Activated T-cell treated with anti-CD3 and anti-CD28 coated beads, Interleukin-2, amount 50 U/mL, for 72 hours (primary cell): Measurements from ENCODE around the gene TM9SF2. TPM values are rescaled to one million over a fixed set of nuclear protein-coding genes. Genes with fewer than 3 reads are reported as not detected.
A peak's percentile ranks its signal among the peaks of the same experiment; 100 is the strongest.
"Not testable (repeated sequence)": the region's sequence is repeated elsewhere in the genome, so short reads cannot be mapped to it uniquely, and the experiment has no call there.

Source experiments
- ATAC-seq, 2 donors: fragments of 150-1000 bp; cut with Tn5 transposase; replicated peaks in 1 of 2; 2 replicates each; pipeline ENCODE4 v1.10.0; 2021; ENCODE audit warnings: moderate library complexity in 2 of 2, mild to moderate bottlenecking in 1 of 2
- DNase-seq, 2 donors: peaks; one replicate each; pipeline ENCODE4 v3.0.0; 2021 to 2022; ENCODE audit warnings: mixed read lengths in 1 of 2
- H3K27ac Mint-ChIP-seq: one replicate; pipeline ENCODE4 v1.8.0; 2022; ENCODE audit warnings: mild to moderate bottlenecking, moderate library complexity, mixed read lengths
- H3K27me3 Mint-ChIP-seq: one replicate; pipeline ENCODE4 v1.8.0; 2022; ENCODE audit warnings: low read depth, mixed read lengths
- H3K36me3 Mint-ChIP-seq, 2 donors: one replicate each; pipeline ENCODE4 v1.8.0; 2022; ENCODE audit warnings: mixed read lengths in 2 of 2, mild to moderate bottlenecking in 1 of 2; ENCODE audit not compliant: insufficient read depth in 2 of 2
- H3K4me1 Mint-ChIP-seq: one replicate; pipeline ENCODE4 v1.8.0; 2022; ENCODE audit warnings: low read depth, mixed read lengths
- H3K4me3 Mint-ChIP-seq, 2 donors: one replicate each; pipeline ENCODE4 v1.8.0; 2022; ENCODE audit warnings: mild to moderate bottlenecking in 2 of 2, mixed read lengths in 2 of 2, moderate library complexity in 2 of 2
- H3K9me3 Mint-ChIP-seq, 2 donors: one replicate each; pipeline ENCODE4 v1.8.0; 2022; ENCODE audit warnings: mixed read lengths in 2 of 2
- total RNA-seq, 2 donors: library from RNA; stranded (reverse); gene quantifications; one replicate each; pipeline ENCODE4 v1.2.3, GENCODE V29; 2022

The TM9SF2 gene, protein sequence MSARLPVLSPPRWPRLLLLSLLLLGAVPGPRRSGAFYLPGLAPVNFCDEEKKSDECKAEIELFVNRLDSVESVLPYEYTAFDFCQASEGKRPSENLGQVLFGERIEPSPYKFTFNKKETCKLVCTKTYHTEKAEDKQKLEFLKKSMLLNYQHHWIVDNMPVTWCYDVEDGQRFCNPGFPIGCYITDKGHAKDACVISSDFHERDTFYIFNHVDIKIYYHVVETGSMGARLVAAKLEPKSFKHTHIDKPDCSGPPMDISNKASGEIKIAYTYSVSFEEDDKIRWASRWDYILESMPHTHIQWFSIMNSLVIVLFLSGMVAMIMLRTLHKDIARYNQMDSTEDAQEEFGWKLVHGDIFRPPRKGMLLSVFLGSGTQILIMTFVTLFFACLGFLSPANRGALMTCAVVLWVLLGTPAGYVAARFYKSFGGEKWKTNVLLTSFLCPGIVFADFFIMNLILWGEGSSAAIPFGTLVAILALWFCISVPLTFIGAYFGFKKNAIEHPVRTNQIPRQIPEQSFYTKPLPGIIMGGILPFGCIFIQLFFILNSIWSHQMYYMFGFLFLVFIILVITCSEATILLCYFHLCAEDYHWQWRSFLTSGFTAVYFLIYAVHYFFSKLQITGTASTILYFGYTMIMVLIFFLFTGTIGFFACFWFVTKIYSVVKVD
- total RNA-seq = 10 to 100 TPM; 56.8 to 77.2 TPM

DNA sequence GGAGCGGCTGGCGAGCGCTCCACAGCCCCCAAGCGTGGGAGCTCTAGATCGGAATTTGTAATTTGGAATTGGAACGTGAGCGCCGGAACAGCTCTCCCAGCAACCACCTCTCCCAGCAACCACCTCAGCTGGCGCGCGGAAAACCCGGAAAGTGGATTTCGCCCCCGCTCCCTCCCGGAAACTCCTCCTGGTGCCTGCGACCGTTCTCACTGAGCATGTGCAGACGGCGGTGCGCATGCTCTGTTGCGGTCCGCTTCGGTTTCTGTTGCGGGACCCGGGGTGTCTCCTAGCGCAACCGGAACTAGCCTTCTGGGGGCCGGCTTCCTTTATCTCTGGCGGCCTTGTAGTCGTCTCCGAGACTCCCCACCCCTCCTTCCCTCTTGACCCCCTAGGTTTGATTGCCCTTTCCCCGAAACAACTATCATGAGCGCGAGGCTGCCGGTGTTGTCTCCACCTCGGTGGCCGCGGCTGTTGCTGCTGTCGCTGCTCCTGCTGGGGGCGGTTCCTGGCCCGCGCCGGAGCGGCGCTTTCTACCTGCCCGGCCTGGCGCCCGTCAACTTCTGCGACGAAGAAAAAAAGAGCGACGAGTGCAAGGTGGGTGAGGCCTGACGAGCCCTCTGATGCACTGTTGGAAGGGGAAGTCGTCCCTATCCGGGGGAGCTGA lies at the start of gene TM9SF2:
TM9SF2 (plus strand) TSS at position 289 of the 664 bp plus-strand sequence; CDS start at position 424, 135 bp downstream.
- ATAC-seq (peak; percentile 63), DNase-seq (peak; percentile 96 to 97)
- Mint-ChIP-seq H3K27ac (peak within 1 kb of the TSS; percentile 95), H3K9me3 (peaks cover 0 to 5% of the 10 kb centered on the region in 2 donors), H3K27me3 (no peaks in the 10 kb centered on the region), H3K4me1 (peaks cover 79% of the 10 kb centered on the region), H3K4me3 (peak within 1 kb of the TSS; percentile 89 to 98), H3K36me3 (peaks cover 8 to 10% of the 10 kb centered on the region in 2 donors)

DNA sequence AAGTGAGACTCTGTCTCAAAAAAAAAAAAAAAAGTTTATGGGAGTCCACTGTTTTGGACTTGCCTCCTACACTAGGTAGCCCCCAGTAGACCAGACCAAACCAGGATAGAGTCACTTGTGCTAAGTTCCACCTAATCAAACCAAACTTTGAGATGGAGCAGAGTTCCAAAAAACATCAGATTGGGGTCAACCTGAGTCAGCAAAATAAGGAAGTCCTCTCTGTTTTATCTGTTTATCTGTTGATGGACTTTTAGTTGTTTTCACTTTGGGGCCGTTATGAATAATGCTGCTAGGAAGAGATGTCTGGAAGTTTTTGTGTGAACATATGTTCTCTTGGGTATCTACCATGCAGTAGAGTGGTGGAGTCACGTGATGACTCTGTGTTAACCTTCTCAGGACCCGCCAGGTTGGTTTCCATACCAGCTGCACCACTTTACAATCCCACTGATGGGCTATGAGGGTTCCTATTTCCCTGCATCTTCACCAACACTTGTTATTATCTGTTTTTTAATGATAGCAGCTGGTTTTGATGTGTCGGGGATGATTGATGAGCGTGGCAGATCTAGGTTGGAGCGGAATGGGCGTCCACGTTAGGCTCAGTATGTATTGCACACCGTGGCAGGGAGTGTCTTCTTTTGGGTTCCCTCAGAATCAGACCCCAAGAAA lies 46.6 kb upstream of the TM9SF2 start:
- no peak for ATAC-seq
- Mint-ChIP-seq H3K36me3 (peaks cover 0 to 4% of the 10 kb centered on the region in 2 donors), H3K27ac (no peak overlapping the region), H3K4me3 (no peak overlapping the region), H3K4me1 (peaks cover 24% of the 10 kb centered on the region), H3K27me3 (peaks cover 7% of the 10 kb centered on the region), H3K9me3 (peaks cover 5 to 6% of the 10 kb centered on the region in 2 donors)
- DNase-seq = no peak

DNA sequence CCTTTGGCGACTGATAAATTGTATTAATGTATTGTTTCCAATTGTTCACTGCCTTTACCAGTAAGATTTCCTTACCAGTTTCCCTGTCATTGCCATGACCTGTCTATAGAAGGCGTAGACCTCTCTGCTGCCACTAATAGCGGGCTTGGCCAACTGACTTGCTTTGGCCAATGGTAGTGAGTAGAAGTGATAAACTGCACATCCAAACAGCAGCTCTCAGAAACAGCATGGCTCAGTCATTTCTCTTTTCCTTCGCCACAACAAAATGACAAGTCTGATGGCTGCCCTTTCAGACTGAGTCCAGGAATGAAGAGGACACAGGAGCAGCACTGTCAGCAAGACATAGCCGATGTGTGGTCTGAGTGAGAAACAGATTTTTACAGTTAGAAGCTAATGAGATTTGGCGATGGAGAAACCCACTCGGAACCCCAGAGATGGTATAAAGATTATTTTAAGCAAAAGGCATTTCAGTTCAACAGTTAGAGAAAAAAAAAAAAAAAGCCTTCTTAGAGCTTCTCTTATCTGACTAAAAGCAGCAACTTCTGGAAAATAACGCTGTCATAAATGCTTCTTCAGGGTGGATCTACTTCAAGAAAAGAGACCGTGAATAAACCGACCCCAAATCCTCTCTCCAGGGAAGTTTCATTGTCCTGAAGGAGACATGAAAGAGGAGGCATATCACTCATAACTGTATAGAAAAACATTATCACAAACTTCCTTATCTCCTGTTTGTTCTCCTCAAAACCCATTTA lies 42.0 kb upstream of the TM9SF2 start:
- DNase-seq (peak in 1 of 2 donors; percentile 29), ATAC-seq (peak; percentile 64 to 92)
- peaks cover 0 to 2% of the 10 kb centered on the region in 2 donors for H3K36me3 Mint-ChIP-seq
- peak overlapping the region in 1 of 2 donors; percentile 50 for H3K4me3 Mint-ChIP-seq
- no peaks in the 10 kb centered on the region for H3K27me3 Mint-ChIP-seq
- H3K4me1 Mint-ChIP-seq = peaks cover 31% of the 10 kb centered on the region
- peaks cover 5 to 6% of the 10 kb centered on the region in 2 donors for H3K9me3 Mint-ChIP-seq
- peak overlapping the region; percentile 67 for H3K27ac Mint-ChIP-seq

DNA sequence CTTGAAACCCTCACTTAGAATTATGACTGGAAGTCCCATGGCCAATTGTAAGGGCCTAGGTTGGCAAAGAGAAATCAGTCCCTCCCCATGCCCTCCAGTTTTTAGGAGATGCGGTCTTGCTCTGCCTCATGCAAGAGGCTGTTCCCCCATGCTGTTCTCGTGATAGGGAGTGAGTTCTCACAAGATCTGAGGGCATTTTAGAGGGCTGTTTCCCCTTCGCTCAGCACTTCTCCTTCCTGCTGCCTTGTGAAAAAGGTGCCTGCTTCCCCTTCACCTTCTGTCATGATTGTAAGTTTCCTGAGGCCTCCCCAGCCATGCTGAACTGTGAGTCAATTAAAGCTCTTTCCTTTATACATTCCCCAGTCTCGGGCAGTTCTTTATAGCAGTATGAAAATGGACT lies 40.5 kb upstream of the TM9SF2 start:
- Mint-ChIP-seq H3K27ac (peak overlapping the region; percentile 30), H3K4me1 (peaks cover 45% of the 10 kb centered on the region), H3K4me3 (peak overlapping the region in 1 of 2 donors; percentile 36)
- H3K36me3 Mint-ChIP-seq, DNase-seq, H3K27me3 Mint-ChIP-seq, ATAC-seq, H3K9me3 Mint-ChIP-seq: not testable (repeated sequence)

DNA sequence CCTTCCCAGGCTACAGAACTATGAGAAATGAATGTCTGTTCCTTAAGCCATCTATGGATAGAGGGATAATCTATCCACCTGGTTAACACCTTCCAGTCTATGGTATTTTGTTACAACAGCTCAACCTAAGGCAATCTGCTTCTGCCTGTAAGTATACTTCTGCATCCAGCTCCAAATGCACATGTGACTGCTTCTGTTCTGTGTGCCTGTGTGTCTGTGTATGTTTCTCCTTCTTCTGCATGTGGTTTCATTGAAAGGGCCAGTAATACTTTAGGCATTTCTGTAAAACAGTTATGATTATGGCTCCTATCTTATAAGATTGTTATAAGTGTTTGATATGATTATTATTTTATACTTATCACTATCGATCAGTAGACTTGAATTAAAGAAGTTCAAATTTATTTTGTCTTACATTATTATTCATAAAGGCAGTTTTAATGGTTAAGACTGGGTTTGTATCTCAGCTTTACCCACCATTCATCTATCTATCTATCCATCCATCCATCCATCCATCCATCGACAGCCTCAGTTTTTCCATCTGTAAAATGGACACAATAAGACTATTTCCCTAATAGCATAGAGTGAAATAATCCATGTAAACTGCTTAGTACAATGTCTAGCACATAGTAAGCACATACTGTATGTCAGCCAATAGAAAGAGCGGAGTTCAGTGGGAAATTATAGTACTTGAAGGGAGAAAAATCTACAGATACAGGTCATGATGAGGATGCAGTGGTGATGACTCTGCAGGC lies 37.5 kb upstream of the TM9SF2 start:
- H3K27me3 Mint-ChIP-seq = peaks cover 2% of the 10 kb centered on the region
- DNase-seq (no peak), ATAC-seq (no peak)
- H3K36me3 Mint-ChIP-seq = peaks cover 0 to 5% of the 10 kb centered on the region in 2 donors
- H3K9me3 Mint-ChIP-seq = no peaks in the 10 kb centered on the region
- H3K4me1 Mint-ChIP-seq = peaks cover 52% of the 10 kb centered on the region
- H3K27ac Mint-ChIP-seq = peak overlapping the region; percentile 96
- H3K4me3 Mint-ChIP-seq = peak overlapping the region; percentile 71 to 82

DNA sequence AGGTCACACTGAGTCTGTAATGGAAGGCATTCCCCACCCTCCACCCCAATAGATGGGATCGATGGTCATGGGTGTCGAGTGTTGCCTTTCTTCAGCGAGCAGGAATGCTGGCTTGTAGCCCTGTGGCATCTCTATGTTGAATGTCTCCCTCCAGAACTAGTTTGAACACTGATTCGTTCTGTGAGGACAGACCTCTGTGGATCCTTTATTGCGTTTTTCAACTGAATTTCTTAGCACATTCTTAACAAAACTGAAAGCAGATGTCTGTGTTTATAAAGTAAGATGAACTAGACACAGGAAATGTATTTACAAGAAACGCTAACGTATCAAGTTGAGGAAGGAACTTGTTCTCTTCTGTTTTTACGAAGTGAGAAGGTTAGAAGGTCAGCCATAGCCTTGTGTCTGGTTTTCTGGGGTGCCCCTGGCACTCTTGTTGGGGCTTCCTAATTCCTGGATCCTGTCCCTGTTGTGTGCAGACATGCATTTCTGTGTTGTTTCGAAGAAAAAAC lies 36.8 kb upstream of the TM9SF2 start:
- H3K27me3 Mint-ChIP-seq = peaks cover 9% of the 10 kb centered on the region
- H3K9me3 Mint-ChIP-seq = peaks cover 0 to 4% of the 10 kb centered on the region in 2 donors
- ATAC-seq (peak; percentile 72 to 82), DNase-seq (no peak)
- H3K4me1 Mint-ChIP-seq = peaks cover 49% of the 10 kb centered on the region
- peak overlapping the region; percentile 71 to 82 for H3K4me3 Mint-ChIP-seq
- peak overlapping the region; percentile 96 for H3K27ac Mint-ChIP-seq
- H3K36me3 Mint-ChIP-seq = peaks cover 2 to 5% of the 10 kb centered on the region in 2 donors

DNA sequence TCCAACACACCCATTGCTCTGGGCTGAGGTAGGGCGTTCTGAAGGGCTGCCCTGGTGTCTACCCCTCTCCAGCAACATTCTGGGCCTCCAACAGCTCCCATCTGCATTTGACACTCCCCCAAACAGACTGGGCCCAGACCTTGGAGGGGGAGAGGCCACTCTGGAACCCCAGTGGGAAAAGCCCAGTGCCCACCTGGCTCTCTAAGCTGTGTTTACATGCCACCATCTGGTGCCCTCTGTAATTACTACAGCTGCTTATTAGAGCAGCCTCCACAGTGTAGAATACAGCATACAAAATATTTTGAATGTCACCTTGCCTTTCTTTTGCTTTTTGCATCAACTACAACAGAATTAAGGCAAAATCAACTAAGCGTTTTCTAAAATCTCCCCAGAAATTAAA lies 35.8 kb upstream of the TM9SF2 start:
- H3K27me3 Mint-ChIP-seq = peaks cover 10% of the 10 kb centered on the region
- H3K27ac Mint-ChIP-seq = peak overlapping the region; percentile 96
- peaks cover 2 to 5% of the 10 kb centered on the region in 2 donors for H3K36me3 Mint-ChIP-seq
- peaks cover 40% of the 10 kb centered on the region for H3K4me1 Mint-ChIP-seq
- H3K9me3 Mint-ChIP-seq = peaks cover 0 to 4% of the 10 kb centered on the region in 2 donors
- H3K4me3 Mint-ChIP-seq = peak overlapping the region; percentile 71 to 82
- DNase-seq (no peak), ATAC-seq (peak; percentile 36 to 39)

DNA sequence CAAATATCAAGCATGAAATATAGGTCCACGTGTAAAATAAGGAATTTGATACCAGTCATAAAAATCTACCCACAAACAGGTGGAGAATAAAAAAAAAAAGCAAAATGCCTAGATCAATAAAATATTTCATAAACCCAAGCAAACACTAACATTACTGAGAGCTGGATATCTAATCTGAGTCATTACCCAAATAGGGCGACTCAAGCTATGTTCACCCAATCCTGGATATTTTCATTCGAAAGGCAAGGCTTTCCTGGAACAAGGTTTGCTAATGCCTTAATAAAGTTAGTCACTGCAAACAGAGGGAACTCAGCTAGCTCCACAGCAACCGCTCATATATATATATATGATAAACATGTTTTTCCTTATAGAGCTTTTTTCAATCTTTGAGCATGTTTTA lies 33.5 kb upstream of the TM9SF2 start:
- ATAC-seq = no peak
- H3K27ac Mint-ChIP-seq = no peak overlapping the region
- H3K27me3 Mint-ChIP-seq = peaks cover 10% of the 10 kb centered on the region

DNA sequence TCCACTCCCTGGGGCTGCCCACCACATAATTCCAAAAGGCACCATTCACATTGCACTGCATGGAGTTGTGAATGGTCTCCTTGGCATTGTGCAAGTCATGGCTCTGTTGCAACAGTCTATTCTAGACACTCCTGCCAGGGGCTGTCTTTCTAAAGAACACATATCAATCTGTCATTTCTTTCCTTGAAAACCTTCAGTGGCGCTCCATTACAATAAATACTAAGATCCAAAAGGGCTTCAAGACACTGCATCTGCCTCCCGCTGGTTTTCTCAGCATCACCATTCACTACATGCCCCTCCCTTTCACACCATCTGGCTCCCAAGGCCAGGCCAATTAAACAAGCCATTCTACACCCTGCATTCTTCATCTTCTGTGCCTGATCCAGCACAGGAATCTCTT lies 32.2 kb upstream of the TM9SF2 start:
- H3K9me3 Mint-ChIP-seq = peaks cover 0 to 4% of the 10 kb centered on the region in 2 donors
- H3K4me3 Mint-ChIP-seq = no peak overlapping the region
- peaks cover 23% of the 10 kb centered on the region for H3K4me1 Mint-ChIP-seq
- peaks cover 2 to 3% of the 10 kb centered on the region in 2 donors for H3K36me3 Mint-ChIP-seq
- H3K27me3 Mint-ChIP-seq = peaks cover 10% of the 10 kb centered on the region
- ATAC-seq (no peak), DNase-seq (no peak)
- no peak overlapping the region for H3K27ac Mint-ChIP-seq

More for the DNA sequence above, 33.5 kb upstream of the TM9SF2 start:
- H3K9me3 Mint-ChIP-seq = peaks cover 0 to 4% of the 10 kb centered on the region in 2 donors
- DNase-seq = no peak
- H3K36me3 Mint-ChIP-seq = peaks cover 2 to 4% of the 10 kb centered on the region in 2 donors
- H3K4me1 Mint-ChIP-seq = peaks cover 27% of the 10 kb centered on the region
- peak overlapping the region in 1 of 2 donors; percentile 26 for H3K4me3 Mint-ChIP-seq

DNA sequence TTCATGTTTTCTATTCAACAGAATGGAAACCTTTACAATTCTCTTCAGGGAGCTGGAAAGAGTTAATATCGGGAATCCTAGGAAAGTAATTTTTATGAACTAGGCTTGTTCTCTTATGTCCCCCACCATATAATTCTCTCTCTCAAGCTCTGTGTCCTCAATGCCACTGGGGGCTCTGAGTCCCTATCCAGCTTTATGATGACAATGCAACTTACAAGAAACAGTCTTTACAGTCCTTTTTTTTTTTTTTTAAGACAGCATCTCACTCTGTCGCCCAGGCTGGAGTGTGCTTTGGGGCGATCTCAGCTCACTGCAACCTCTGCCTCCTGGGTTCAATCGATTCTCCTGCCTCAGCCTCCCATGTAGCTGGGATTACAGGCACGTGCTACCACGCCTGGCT lies 31.2 kb upstream of the TM9SF2 start:
- DNase-seq = no peak
- peaks cover 10% of the 10 kb centered on the region for H3K27me3 Mint-ChIP-seq
- peaks cover 14% of the 10 kb centered on the region for H3K4me1 Mint-ChIP-seq
- no peak for ATAC-seq
- H3K9me3 Mint-ChIP-seq = peaks cover 0 to 4% of the 10 kb centered on the region in 2 donors
- no peak overlapping the region for H3K27ac Mint-ChIP-seq
- H3K4me3 Mint-ChIP-seq = no peak overlapping the region
- H3K36me3 Mint-ChIP-seq = peaks cover 2 to 3% of the 10 kb centered on the region in 2 donors
